Smooth muscle cell (in vitro differentiated cells): ENCODE results near the gene MYOG. TPM values are rescaled to one million over a fixed set of nuclear protein-coding genes. Genes with fewer than 3 reads are reported as not detected.

Source experiments
- DNase-seq: peaks from one replicate; lab custom pipeline; 2025; ENCODE audit not compliant: unreplicated experiment; lab: John Stamatoyannopoulos, UW
- H2AFZ ChIP-seq: fragments of 200-600 bp; sonication (generic); 2 replicates; pipeline ENCODE4 v1.6.0; 2016; ENCODE audit warnings: antibody characterized with exemption, low read depth, mild to moderate bottlenecking
- H3F3A ChIP-seq: fragments of 200-600 bp; sonication (generic); 2 replicates; pipeline ENCODE4 v1.6.0; 2017; ENCODE audit warnings: antibody characterized with exemption, low read depth
- H3K27ac ChIP-seq: fragments of 200-600 bp; sonication (generic); 2 replicates; pipeline ENCODE4 v1.5.1; 2016; ENCODE audit warnings: low read depth, mild to moderate bottlenecking
- H3K27me3 ChIP-seq: fragments of 200-600 bp; sonication (generic); 2 replicates; pipeline ENCODE4 v1.6.1; 2016; ENCODE audit warnings: low read depth, mild to moderate bottlenecking
- H3K36me3 ChIP-seq: fragments of 200-600 bp; sonication (generic); 2 replicates; pipeline ENCODE4 v1.5.1; 2016; ENCODE audit warnings: low read depth
- H3K4me1 ChIP-seq: fragments of 200-600 bp; sonication (generic); 2 replicates; pipeline ENCODE4 v1.5.1; 2016; ENCODE audit warnings: low read depth
- H3K4me2 ChIP-seq: fragments of 200-600 bp; sonication (generic); 2 replicates; pipeline ENCODE4 v1.6.0; 2016; ENCODE audit warnings: mild to moderate bottlenecking
- H3K4me3 ChIP-seq: fragments of 200-600 bp; sonication (generic); 2 replicates; pipeline ENCODE4 v1.5.1; 2016; ENCODE audit warnings: mild to moderate bottlenecking
- H3K79me2 ChIP-seq: fragments of 200-600 bp; sonication (generic); 2 replicates; pipeline ENCODE4 v1.6.0; 2016; ENCODE audit warnings: low read depth, mild to moderate bottlenecking
- H3K9ac ChIP-seq: fragments of 200-600 bp; sonication (generic); 2 replicates; pipeline ENCODE4 v1.6.0; 2016; ENCODE audit warnings: low read depth
- H3K9me3 ChIP-seq: fragments of 200-600 bp; sonication (generic); replicated peaks from 2 replicates; pipeline ENCODE4 v1.5.1; 2016; ENCODE audit warnings: low read depth
- H4K20me1 ChIP-seq: fragments of 200-600 bp; sonication (generic); 2 replicates; pipeline ENCODE4 v1.6.0; 2016; ENCODE audit warnings: low read depth
- CTCF ChIP-seq: fragments of 200-600 bp; sonication (generic); IDR thresholded peaks from 2 replicates; pipeline ENCODE4 v1.5.1; 2017; ENCODE audit warnings: borderline replicate concordance, mild to moderate bottlenecking, antibody characterized with exemption; ENCODE audit not compliant: insufficient read depth, poor library complexity, severe bottlenecking
- WGBS: methylation state at CpG from one replicate; pipeline ENCODE4 v1.1.7; 2016; ENCODE audit warnings: low lambda C conversion rate; 5-methylcytosine and 5-hydroxymethylcytosine counted together
- polyA plus RNA-seq: library from polyadenylated mRNA; unstranded; fragments of >200 nt; fragmentation: Nextera tagmentation; extraction: Ambion mirVana; gene quantifications from 2 replicates; pipeline ENCODE4 v1.2.1, GENCODE V29; 2016
- total RNA-seq: library from RNA; depleted of rRNA; stranded (reverse); fragments of >200 nt; gene quantifications from 2 replicates; pipeline ENCODE4 v1.2.3, GENCODE V29; 2014

The MYOG gene
- total and polyA plus RNA-seq, 2 experiments from 2014 or later = not detected

- Histone ChIP-seq H3K4me1 (no peaks in the 10 kb centered on the region), H3F3A (no peaks in the 10 kb centered on the region), H3K9ac (no peak overlapping the region), H3K36me3 (no peaks in the 10 kb centered on the region), H3K79me2 (no peaks in the 10 kb centered on the region), H3K4me2 (no peak overlapping the region), H3K9me3 (no peaks in the 10 kb centered on the region), H2AFZ (no peak overlapping the region), H3K27me3 (no peaks in the 10 kb centered on the region), H4K20me1 (no peaks in the 10 kb centered on the region), H3K4me3 (no peak overlapping the region), H3K27ac (no peak overlapping the region)
- TF ChIP-seq CTCF = peak; percentile 44
- DNase-seq = no peak
- WGBS = 87% methylated on average over 14 of the region's 14 CpGs
Observed at GRCh38 chr1:203084588-203085527, 954 bp downstream of the MYOG start.

GRCh38 chr1:203083463-203083921, 2.3 kb downstream of the MYOG start:
- 92% methylated on average over 11 of the region's 11 CpGs for WGBS
- no peak for DNase-seq

GRCh38 chr1:203082571-203083462, 3.0 kb downstream of the MYOG start:
- Histone ChIP-seq H3F3A (no peaks in the 10 kb centered on the region), H3K36me3 (no peaks in the 10 kb centered on the region), H3K9ac (no peak overlapping the region), H4K20me1 (no peaks in the 10 kb centered on the region), H3K79me2 (no peaks in the 10 kb centered on the region), H3K4me1 (no peaks in the 10 kb centered on the region), H3K27ac (no peak overlapping the region), H3K27me3 (no peaks in the 10 kb centered on the region), H3K9me3 (no peaks in the 10 kb centered on the region), H2AFZ (no peak overlapping the region), H3K4me2 (no peak overlapping the region), H3K4me3 (no peak overlapping the region)
- no peak for DNase-seq
- WGBS = 78% methylated on average over 11 of the region's 11 CpGs
- TF ChIP-seq CTCF = no peak

More at GRCh38 chr1:203083463-203083921, 2.3 kb downstream of the MYOG start:
- H3K9ac ChIP-seq = no peak overlapping the region
- H3K79me2 ChIP-seq = no peaks in the 10 kb centered on the region
- no peak overlapping the region for H3K27ac ChIP-seq
- no peak overlapping the region for H3K4me3 ChIP-seq
- no peak overlapping the region for H2AFZ ChIP-seq
- no peaks in the 10 kb centered on the region for H3K36me3 ChIP-seq
- H3K27me3 ChIP-seq = no peaks in the 10 kb centered on the region
- H3K4me1 ChIP-seq = no peaks in the 10 kb centered on the region
- no peak for TF ChIP-seq CTCF
- H4K20me1 ChIP-seq = no peaks in the 10 kb centered on the region
- H3F3A ChIP-seq = no peaks in the 10 kb centered on the region
- H3K9me3 ChIP-seq = no peaks in the 10 kb centered on the region
- no peak overlapping the region for H3K4me2 ChIP-seq
